ENCODE data around the gene BDH1. TPM values are rescaled to one million over a fixed set of nuclear protein-coding genes. Genes with fewer than 3 reads are reported as not detected.

BDH1 gene
- total RNA-seq, 1 donor from 2014 or later: 1.5 TPM

DNA sequence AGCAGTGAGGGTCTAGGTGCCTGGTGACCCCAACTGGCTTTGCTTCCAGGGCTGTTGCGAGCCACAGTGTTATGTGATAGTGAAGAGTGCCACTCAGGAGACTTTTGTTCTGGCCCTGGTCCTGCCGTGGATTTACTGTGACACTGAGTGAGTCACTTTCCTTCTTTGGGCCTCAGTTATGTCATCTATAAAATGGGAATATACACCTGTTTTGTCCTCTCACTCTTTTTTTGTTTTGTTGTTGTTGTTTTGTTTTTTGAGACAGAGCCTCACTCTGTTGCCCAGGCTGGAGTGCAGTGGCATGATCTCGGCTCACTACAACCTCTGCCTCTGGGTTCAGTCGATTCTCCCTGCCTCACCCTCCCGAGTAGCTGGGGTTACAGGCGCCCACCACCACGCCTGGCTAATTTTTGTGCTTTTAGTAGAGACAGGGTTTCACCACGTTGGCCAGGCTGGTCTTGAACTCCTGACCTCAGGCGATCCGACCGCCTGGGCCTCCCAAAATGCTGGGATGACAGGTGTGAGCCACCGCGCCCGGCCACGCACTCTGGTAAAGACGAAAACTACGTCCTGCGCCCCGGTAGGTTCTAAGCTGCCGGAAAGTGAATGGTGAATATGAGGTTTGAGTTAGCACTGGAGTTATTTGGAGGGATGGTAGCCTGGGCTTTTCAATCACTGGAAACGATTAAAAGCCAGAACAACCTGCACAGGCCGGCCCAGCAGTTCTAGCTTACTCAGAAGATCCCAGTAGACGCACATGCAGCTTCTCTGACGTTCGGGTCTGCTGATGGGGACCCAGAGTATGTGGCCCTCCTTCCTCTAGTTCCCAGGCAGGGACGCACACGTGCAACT, 46.6 kb downstream of the BDH1 start:
- DNase-seq (ENCODE audit: low read depth): no peak
- Mint-ChIP-seq H3K9me3 (ENCODE audit: unreplicated experiment) (no peaks in the 10 kb centered on the region), H3K4me3 (ENCODE audit: unreplicated experiment) (no peak overlapping the region), H3K27ac (ENCODE audit: unreplicated experiment) (peak overlapping the region; percentile 53), H3K36me3 (ENCODE audit: low read depth, unreplicated experiment) (peaks cover 3% of the 10 kb centered on the region), H3K27me3 (ENCODE audit: low read depth, unreplicated experiment) (peaks cover 9% of the 10 kb centered on the region), H3K4me1 (ENCODE audit: low read depth, unreplicated experiment) (peaks cover 13% of the 10 kb centered on the region)
- Histone ChIP-seq H3K9ac (ENCODE audit: low read length) (peak overlapping the region; percentile 85), H3K27me3 (ENCODE audit: insufficient read depth, low read length) (no peaks in the 10 kb centered on the region), H3K4me1 (ENCODE audit: insufficient read depth, low read length) (peaks cover 17% of the 10 kb centered on the region), H3K79me2 (ENCODE audit: insufficient read depth, low read length) (no peaks in the 10 kb centered on the region), H4K20me1 (ENCODE audit: insufficient read depth, low read length) (no peaks in the 10 kb centered on the region), H3K9me3 (ENCODE audit: insufficient read depth, low read depth, low read length) (no peaks in the 10 kb centered on the region), H3K36me3 (ENCODE audit: insufficient read depth, low read length) (no peaks in the 10 kb centered on the region), H3K4me2 (ENCODE audit: low read length) (peak overlapping the region; percentile 83), H3K27ac (ENCODE audit: low read depth, low read length) (no peak overlapping the region), H2AFZ (ENCODE audit: low read depth, low read length) (peak overlapping the region; percentile 82), H3K4me3 (ENCODE audit: insufficient read depth, low read depth, low read length) (no peak overlapping the region)
- no peak for FAIRE-seq
- TF ChIP-seq, protein P1, sequence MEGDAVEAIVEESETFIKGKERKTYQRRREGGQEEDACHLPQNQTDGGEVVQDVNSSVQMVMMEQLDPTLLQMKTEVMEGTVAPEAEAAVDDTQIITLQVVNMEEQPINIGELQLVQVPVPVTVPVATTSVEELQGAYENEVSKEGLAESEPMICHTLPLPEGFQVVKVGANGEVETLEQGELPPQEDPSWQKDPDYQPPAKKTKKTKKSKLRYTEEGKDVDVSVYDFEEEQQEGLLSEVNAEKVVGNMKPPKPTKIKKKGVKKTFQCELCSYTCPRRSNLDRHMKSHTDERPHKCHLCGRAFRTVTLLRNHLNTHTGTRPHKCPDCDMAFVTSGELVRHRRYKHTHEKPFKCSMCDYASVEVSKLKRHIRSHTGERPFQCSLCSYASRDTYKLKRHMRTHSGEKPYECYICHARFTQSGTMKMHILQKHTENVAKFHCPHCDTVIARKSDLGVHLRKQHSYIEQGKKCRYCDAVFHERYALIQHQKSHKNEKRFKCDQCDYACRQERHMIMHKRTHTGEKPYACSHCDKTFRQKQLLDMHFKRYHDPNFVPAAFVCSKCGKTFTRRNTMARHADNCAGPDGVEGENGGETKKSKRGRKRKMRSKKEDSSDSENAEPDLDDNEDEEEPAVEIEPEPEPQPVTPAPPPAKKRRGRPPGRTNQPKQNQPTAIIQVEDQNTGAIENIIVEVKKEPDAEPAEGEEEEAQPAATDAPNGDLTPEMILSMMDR (IDR thresholded peaks at IDR 0.05; ENCODE audit: insufficient read depth, low read depth, low read length): no peak
- no peak for TF ChIP-seq EZH2 (IDR thresholded peaks at IDR 0.05; ENCODE audit: insufficient read depth, low read length)

DNA sequence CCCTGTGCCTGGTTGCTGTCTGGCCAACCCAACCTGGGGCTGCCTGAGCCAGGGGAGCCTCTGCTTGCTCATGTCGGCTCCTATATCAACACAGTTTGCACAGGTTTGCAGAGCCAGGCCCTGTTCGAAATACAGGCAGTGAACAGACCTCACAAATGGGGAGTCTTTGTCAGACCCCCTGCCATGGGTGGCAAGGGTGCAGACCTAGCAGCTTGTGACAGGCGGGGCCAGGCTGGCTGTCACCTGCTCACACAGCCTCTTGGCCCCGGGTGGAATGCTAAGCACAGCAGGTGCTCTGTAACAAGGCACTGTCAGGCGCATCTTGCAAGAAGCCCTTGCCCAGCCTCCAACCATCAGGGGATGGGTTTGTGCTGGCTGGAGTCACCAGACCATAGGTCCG, 47.3 kb downstream of the BDH1 start:
- H3K27ac Mint-ChIP-seq (ENCODE audit: unreplicated experiment): no peak overlapping the region
- no peaks in the 10 kb centered on the region for H3K9me3 Mint-ChIP-seq (ENCODE audit: unreplicated experiment)
- Histone ChIP-seq H3K9ac (ENCODE audit: low read length) (no peak overlapping the region), H3K27me3 (ENCODE audit: insufficient read depth, low read length) (no peaks in the 10 kb centered on the region), H3K9me3 (ENCODE audit: insufficient read depth, low read depth, low read length) (no peaks in the 10 kb centered on the region), H2AFZ (ENCODE audit: low read depth, low read length) (no peak overlapping the region), H3K4me1 (ENCODE audit: insufficient read depth, low read length) (peaks cover 17% of the 10 kb centered on the region), H3K79me2 (ENCODE audit: insufficient read depth, low read length) (no peaks in the 10 kb centered on the region), H3K4me2 (ENCODE audit: low read length) (no peak overlapping the region), H3K27ac (ENCODE audit: low read depth, low read length) (no peak overlapping the region), H4K20me1 (ENCODE audit: insufficient read depth, low read length) (no peaks in the 10 kb centered on the region), H3K4me3 (ENCODE audit: insufficient read depth, low read depth, low read length) (no peak overlapping the region), H3K36me3 (ENCODE audit: insufficient read depth, low read length) (no peaks in the 10 kb centered on the region)
- TF ChIP-seq EZH2 (IDR thresholded peaks at IDR 0.05; ENCODE audit: insufficient read depth, low read length): no peak
- TF ChIP-seq, protein P1 (IDR thresholded peaks at IDR 0.05; ENCODE audit: insufficient read depth, low read depth, low read length): no peak
- no peak overlapping the region for H3K4me3 Mint-ChIP-seq (ENCODE audit: unreplicated experiment)
- FAIRE-seq (no peak), DNase-seq (ENCODE audit: low read depth) (no peak)
- peaks cover 3% of the 10 kb centered on the region for H3K36me3 Mint-ChIP-seq (ENCODE audit: low read depth, unreplicated experiment)
- peaks cover 13% of the 10 kb centered on the region for H3K4me1 Mint-ChIP-seq (ENCODE audit: low read depth, unreplicated experiment)
- H3K27me3 Mint-ChIP-seq (ENCODE audit: low read depth, unreplicated experiment): peaks cover 9% of the 10 kb centered on the region

DNA sequence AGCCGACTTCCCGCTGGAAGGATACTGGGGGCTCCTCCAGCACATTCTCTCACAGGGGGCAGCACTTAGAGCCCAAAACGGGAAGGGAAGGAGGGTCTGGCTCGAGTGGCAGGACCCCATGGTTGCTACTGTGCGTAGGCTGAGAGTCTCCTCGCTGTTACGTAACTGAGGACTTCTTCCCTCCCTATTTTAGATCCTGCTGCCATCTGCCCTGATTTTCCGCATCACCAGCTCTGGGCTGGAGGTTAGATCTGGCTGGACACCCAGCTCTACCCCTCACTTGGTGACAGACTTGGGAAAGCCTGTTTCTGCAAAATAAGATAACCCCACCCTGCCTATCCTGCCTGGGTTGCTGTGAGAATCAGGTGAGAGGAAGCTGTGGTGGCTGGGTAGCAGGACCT, 47.7 kb downstream of the BDH1 start:
- Histone ChIP-seq H4K20me1 (ENCODE audit: insufficient read depth, low read length) (no peaks in the 10 kb centered on the region), H3K4me3 (ENCODE audit: insufficient read depth, low read depth, low read length) (no peak overlapping the region), H3K9ac (ENCODE audit: low read length) (no peak overlapping the region), H3K4me1 (ENCODE audit: insufficient read depth, low read length) (peaks cover 17% of the 10 kb centered on the region), H3K36me3 (ENCODE audit: insufficient read depth, low read length) (no peaks in the 10 kb centered on the region), H3K9me3 (ENCODE audit: insufficient read depth, low read depth, low read length) (no peaks in the 10 kb centered on the region), H2AFZ (ENCODE audit: low read depth, low read length) (no peak overlapping the region), H3K4me2 (ENCODE audit: low read length) (no peak overlapping the region), H3K27me3 (ENCODE audit: insufficient read depth, low read length) (no peaks in the 10 kb centered on the region), H3K79me2 (ENCODE audit: insufficient read depth, low read length) (no peaks in the 10 kb centered on the region), H3K27ac (ENCODE audit: low read depth, low read length) (no peak overlapping the region)
- Mint-ChIP-seq H3K36me3 (ENCODE audit: low read depth, unreplicated experiment) (peaks cover 3% of the 10 kb centered on the region), H3K9me3 (ENCODE audit: unreplicated experiment) (no peaks in the 10 kb centered on the region), H3K4me1 (ENCODE audit: low read depth, unreplicated experiment) (peaks cover 13% of the 10 kb centered on the region), H3K4me3 (ENCODE audit: unreplicated experiment) (no peak overlapping the region), H3K27me3 (ENCODE audit: low read depth, unreplicated experiment) (peaks cover 9% of the 10 kb centered on the region), H3K27ac (ENCODE audit: unreplicated experiment) (no peak overlapping the region)
- TF ChIP-seq EZH2 (IDR thresholded peaks at IDR 0.05; ENCODE audit: insufficient read depth, low read length): no peak
- TF ChIP-seq, protein P1 (IDR thresholded peaks at IDR 0.05; ENCODE audit: insufficient read depth, low read depth, low read length): no peak
- DNase-seq (ENCODE audit: low read depth) (no peak), FAIRE-seq (no peak)

Data from astrocyte (in vitro differentiated cells and primary cell).